HEK293 (cell line): Measurements from ENCODE around the gene PTPRN2.

Experiments used
- CTCF ChIA-PET: fragments of 350-600 bp; formaldehyde crosslinking; extraction: SDS; loops from one replicate; lab custom pipeline; 2021; ENCODE audit warnings: antibody characterized with exemption; lab: Yijun Ruan, JAX
- POLR2A ChIA-PET: fragments of 300-600 bp; formaldehyde crosslinking; extraction: SDS; loops from one replicate; lab custom pipeline; 2020; ENCODE audit warnings: antibody characterized with exemption, inconsistent platforms; lab: Yijun Ruan, JAX
- H3K27ac ChIP-seq: fragments of 200-500 bp; sonication (Bioruptor generic); 2 replicates; pipeline ENCODE4 v1.5.1; 2014; ENCODE audit warnings: low read depth, low read length, control low read depth, inconsistent platforms; ENCODE audit errors: extremely low read depth
- H3K36me3 ChIP-seq, 2 experiments: fragments of 200-500 bp in 1 of 2; sonication (Bioruptor generic) in 1 of 2; 1 replicate in 1 of 2; 2 replicates in 1 of 2; pipeline ENCODE4 v1.5.1; 2014 to 2017; ENCODE audit warnings: inconsistent platforms in 2 of 2, low read length in 2 of 2; ENCODE audit not compliant: control insufficient read depth in 2 of 2, insufficient read depth in 1 of 2
- H3K4me1 ChIP-seq: fragments of 200-500 bp; sonication (Bioruptor generic); 2 replicates; pipeline ENCODE4 v1.5.1; 2014; ENCODE audit warnings: mild to moderate bottlenecking, low read length, inconsistent platforms; ENCODE audit not compliant: control insufficient read depth, insufficient read depth
- H3K4me3 ChIP-seq: 2 replicates; pipeline ENCODE4 v1.5.1; 2011; ENCODE audit warnings: low read depth, mild to moderate bottlenecking, control low read depth, low read length, moderate library complexity
- H3K9me3 ChIP-seq: fragments of 200-500 bp; sonication (Bioruptor generic); 2 replicates; pipeline ENCODE4 v1.5.1; 2014; ENCODE audit warnings: low read depth, low read length, inconsistent platforms; ENCODE audit not compliant: control insufficient read depth, insufficient read depth
- BCL11A ChIP-seq: fragments of 450-650 bp; formaldehyde crosslinking; IDR thresholded peaks from 2 replicates; pipeline ENCODE4 v1.5.1; 2016; ENCODE audit warnings: low read depth, missing biosample characterization, missing genetic modification characterization
- EGR2 ChIP-seq: fragments of 450-650 bp; formaldehyde crosslinking; IDR thresholded peaks from 2 replicates; pipeline ENCODE4 v1.5.1; 2016; ENCODE audit warnings: low read depth, missing biosample characterization, missing genetic modification characterization
- MYNN ChIP-seq: fragments of 450-650 bp; formaldehyde crosslinking; IDR thresholded peaks from 2 replicates; pipeline ENCODE4 v1.5.1; 2016; ENCODE audit warnings: missing biosample characterization, missing genetic modification characterization, borderline replicate concordance
- ZBTB11 ChIP-seq: fragments of 450-650 bp; formaldehyde crosslinking; conservative IDR thresholded peaks from 2 replicates; pipeline ENCODE4 v1.5.1; 2016; ENCODE audit warnings: low read depth, missing biosample characterization, missing genetic modification characterization
- ZBTB48 ChIP-seq: fragments of 450-650 bp; formaldehyde crosslinking; IDR thresholded peaks from 2 replicates; pipeline ENCODE4 v1.5.1; 2016; ENCODE audit warnings: missing biosample characterization, missing genetic modification characterization
- ZBTB49 ChIP-seq: fragments of 450-650 bp; formaldehyde crosslinking; IDR thresholded peaks from 2 replicates; pipeline ENCODE4 v1.5.1; 2016; ENCODE audit warnings: missing biosample characterization, missing genetic modification characterization, low read depth
- ZBTB6 ChIP-seq: fragments of 450-650 bp; formaldehyde crosslinking; IDR thresholded peaks from 2 replicates; pipeline ENCODE4 v1.5.1; 2017; ENCODE audit warnings: missing biosample characterization, missing genetic modification characterization
- ZNF10 ChIP-seq: fragments of 450-650 bp; formaldehyde crosslinking; IDR thresholded peaks from 2 replicates; pipeline ENCODE4 v1.5.1; 2017; ENCODE audit warnings: missing biosample characterization, missing genetic modification characterization
- ZNF157 ChIP-seq: fragments of 450-650 bp; formaldehyde crosslinking; IDR thresholded peaks from 2 replicates; pipeline ENCODE4 v1.5.1; 2016; ENCODE audit warnings: missing biosample characterization, missing genetic modification characterization
- ZNF223 ChIP-seq: fragments of 450-650 bp; formaldehyde crosslinking; IDR thresholded peaks from 2 replicates; pipeline ENCODE4 v1.5.1; 2016; ENCODE audit warnings: missing biosample characterization, missing genetic modification characterization
- ZNF266 ChIP-seq: fragments of 450-650 bp; formaldehyde crosslinking; IDR thresholded peaks from 2 replicates; pipeline ENCODE4 v1.5.1; 2016; ENCODE audit warnings: missing biosample characterization, missing genetic modification characterization, low read depth
- ZNF354C ChIP-seq: fragments of 450-650 bp; formaldehyde crosslinking; IDR thresholded peaks from 2 replicates; pipeline ENCODE4 v1.5.1; 2016; ENCODE audit warnings: missing biosample characterization, missing genetic modification characterization, low read depth, borderline replicate concordance
- ZNF37A ChIP-seq: fragments of 450-650 bp; IDR thresholded peaks from 2 replicates; pipeline ENCODE4 v1.5.1; 2018; ENCODE audit warnings: missing biosample characterization, missing genetic modification characterization
- ZNF473 ChIP-seq: fragments of 450-650 bp; formaldehyde crosslinking; IDR thresholded peaks from 2 replicates; pipeline ENCODE4 v1.5.1; 2017; ENCODE audit warnings: missing biosample characterization, missing genetic modification characterization
- ZNF48 ChIP-seq: fragments of 450-650 bp; formaldehyde crosslinking; IDR thresholded peaks from 2 replicates; pipeline ENCODE4 v1.5.1; 2016; ENCODE audit warnings: missing biosample characterization, missing genetic modification characterization
- ZNF529 ChIP-seq: fragments of 450-650 bp; formaldehyde crosslinking; IDR thresholded peaks from 2 replicates; pipeline ENCODE4 v1.5.1; 2017; ENCODE audit warnings: missing genetic modification characterization, missing biosample characterization; ENCODE audit not compliant: insufficient replicate concordance
- ZNF596 ChIP-seq: fragments of 450-650 bp; IDR thresholded peaks from 2 replicates; pipeline ENCODE4 v1.5.0; 2018; ENCODE audit warnings: missing biosample characterization, mild to moderate bottlenecking, missing genetic modification characterization, moderate library complexity
- ZNF629 ChIP-seq: fragments of 450-650 bp; formaldehyde crosslinking; IDR thresholded peaks from 2 replicates; pipeline ENCODE4 v1.5.1; 2017; ENCODE audit warnings: missing biosample characterization, missing genetic modification characterization
- ZNF660 ChIP-seq: fragments of 450-650 bp; IDR thresholded peaks from 2 replicates; pipeline ENCODE4 v1.5.1; 2018; ENCODE audit warnings: missing biosample characterization, mild to moderate bottlenecking, missing genetic modification characterization
- ZNF704 ChIP-seq: fragments of 450-650 bp; formaldehyde crosslinking; IDR thresholded peaks from 2 replicates; pipeline ENCODE4 v1.5.1; 2016; ENCODE audit warnings: missing biosample characterization, missing genetic modification characterization
- ZXDB ChIP-seq: fragments of 450-650 bp; formaldehyde crosslinking; IDR thresholded peaks from 2 replicates; pipeline ENCODE4 v1.5.1; 2016; ENCODE audit warnings: missing biosample characterization, missing genetic modification characterization

PTPRN2 gene

GRCh38 chr7:157773361-157773760 is 814.3 kb downstream of the PTPRN2 start:
- CTCF ChIA-PET, result interaction anchor here (0.8 kb wide), 1 partner anchor 341 kb away, joined by 3 read pairs; no protein-coding TSS in a partner anchor
- TF ChIP-seq ZNF354C (tag by site-specific recombination) (no peak), EGR2 (tag by site-specific recombination) (0 out of 2 replicates have a peak, but pooled peaks have one; percentile 1)
- TF ChIP-seq, all 188 proteins: peak for 1

GRCh38 chr7:157772486-157773130 is 815.0 kb downstream of the PTPRN2 start:
- TF ChIP-seq ZNF529, result no peak
- no peak for TF ChIP-seq ZBTB49 (tag by site-specific recombination)
- no peak for TF ChIP-seq ZNF473 (tag by site-specific recombination)
- TF ChIP-seq ZBTB48 (tag by site-specific recombination), result no peak
- no peak for TF ChIP-seq BCL11A (tag by site-specific recombination)
- TF ChIP-seq ZNF596 (tag by site-specific recombination), result no peak
- no peak for TF ChIP-seq ZNF266
- no peak for TF ChIP-seq ZNF10 (tag by site-specific recombination)
- no peak for TF ChIP-seq ZBTB11 (tag by site-specific recombination)
- no peak for TF ChIP-seq ZNF48 (tag by site-specific recombination)
- TF ChIP-seq MYNN (tag by site-specific recombination), result no peak
- TF ChIP-seq ZBTB6, result no peak
- TF ChIP-seq ZNF223 (tag by site-specific recombination), result no peak
- TF ChIP-seq ZNF629, result no peak
- no peak for TF ChIP-seq ZNF704 (tag by site-specific recombination)
- TF ChIP-seq ZNF660, result no peak
- no peak for TF ChIP-seq ZXDB (tag by site-specific recombination)
- TF ChIP-seq ZNF157, result no peak
- no peak for TF ChIP-seq ZNF37A (tag by site-specific recombination)
- TF ChIP-seq, all 188 proteins: peak for 0
- POLR2A ChIA-PET, result no interaction called here
- no peaks in the 10 kb centered on the region for H3K36me3 ChIP-seq
- no peak overlapping the region for H3K4me3 ChIP-seq
- CTCF ChIA-PET, result interaction anchor here (0.6 to 0.8 kb wide), 2 partner anchors 259 to 340 kb away, joined by 3 to 5 read pairs; no protein-coding TSS in a partner anchor
- no peaks in the 10 kb centered on the region for H3K4me1 ChIP-seq
- no peaks in the 10 kb centered on the region for H3K9me3 ChIP-seq
- H3K27ac ChIP-seq, result no peak overlapping the region

More at GRCh38 chr7:157773361-157773760, 814.3 kb downstream of the PTPRN2 start:
- no peaks in the 10 kb centered on the region for H3K4me1 ChIP-seq
- no peak overlapping the region for H3K27ac ChIP-seq
- no peak overlapping the region for H3K4me3 ChIP-seq
- H3K36me3 ChIP-seq, result no peaks in the 10 kb centered on the region
- POLR2A ChIA-PET, result no interaction called here
- H3K9me3 ChIP-seq, result no peaks in the 10 kb centered on the region
